ENCODE measurements around the gene RAMAC. TPM values are rescaled to one million over a fixed set of nuclear protein-coding genes. Genes with fewer than 3 reads are reported as not detected.

The RAMAC gene
- total and polyA plus RNA-seq, 10 of the 15 experiments (the other 5 are each of a cell fraction or from before 2014, with no cell fraction given), result 22.4 to 109 (median 41.7) TPM

DNA sequence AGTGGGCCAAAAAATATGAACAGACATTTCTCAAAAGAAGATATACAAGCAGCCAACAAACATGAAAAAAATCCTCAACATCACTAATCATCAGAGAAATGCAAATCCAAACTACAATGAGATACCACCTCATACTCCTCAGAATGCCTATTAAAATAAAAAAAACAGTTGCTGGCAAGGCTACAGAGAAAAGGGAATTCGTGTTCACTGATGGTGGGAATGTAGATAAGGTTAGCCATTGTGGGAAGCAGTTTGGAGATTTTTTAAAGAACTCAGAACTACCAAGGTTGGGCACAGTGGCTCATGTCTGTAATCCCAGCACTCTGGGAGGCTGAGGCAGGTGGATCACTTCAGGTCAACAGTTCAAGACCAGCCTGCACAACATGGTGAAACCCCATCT lies 53.2 kb downstream of the RAMAC start:
- BruUV-seq (replicated peaks), result no TSS peak
- H3K4me1 ChIP-seq (ENCODE audit: control insufficient read depth, insufficient read depth, low read length), result no peaks in the 10 kb centered on the region
- DNase-seq (ENCODE audit: low read depth, low spot score) (no peak), ATAC-seq (no peak), FAIRE-seq (no peak)
- peaks cover 6 to 20% of the 10 kb centered on the region in 2 experiments for H3K36me3 ChIP-seq (ENCODE audit: control insufficient read depth in 2 of 2, insufficient read depth in 2 of 2, low read length in 1 of 2)
- H3K9ac ChIP-seq (ENCODE audit: control insufficient read depth, insufficient read depth, low read length), result no peak overlapping the region
- H3K9me3 ChIP-seq (replicated peaks; ENCODE audit: control insufficient read depth, insufficient read depth, low read length), result peaks cover 5% of the 10 kb centered on the region; the same call in 2 of the 3 replicates
- SMC1A ChIA-PET (ENCODE audit: uncharacterized antibody, unreplicated experiment), result no interaction called here
- H4K20me1 ChIP-seq (ENCODE audit: control insufficient read depth, insufficient read depth), result no peaks in the 10 kb centered on the region
- H3K79me2 ChIP-seq (ENCODE audit: control insufficient read depth, insufficient read depth, low read length), result peaks cover 37% of the 10 kb centered on the region
- H3K4me2 ChIP-seq (ENCODE audit: control insufficient read depth, insufficient read depth), result no peak overlapping the region
- H3K27me3 ChIP-seq (replicated peaks in 1 of 2; ENCODE audit: control insufficient read depth in 2 of 2, insufficient read depth in 2 of 2, low read length in 1 of 2), result no peaks in the 10 kb centered on the region
- no peak overlapping the region for H3K27ac ChIP-seq (ENCODE audit: control insufficient read depth, insufficient read depth)
- POLR2A ChIA-PET, result no interaction called here
- intact Hi-C loops (cut with micrococcal nuclease; ENCODE audit: unreplicated experiment), result no loop called here
- H3K4me3 ChIP-seq, result no peak overlapping the region
- in situ Hi-C loops (cut with MboI), result no loop called here
- CTCF ChIA-PET, result no interaction called here
- 32% methylated on average over 1 of the region's 1 CpG for WGBS (ENCODE audit: insufficient coverage, insufficient replicate concordance, low lambda C conversion rate, missing lambda C conversion rate)
- H2AFZ ChIP-seq (ENCODE audit: control insufficient read depth, low read depth, low read length), result no peak overlapping the region
- TF ChIP-seq BRCA1 (IDR thresholded peaks at IDR 0.05; ENCODE audit: low read depth, low read length) (no peak), POLR2A (IDR thresholded peaks at IDR 0.05; ENCODE audit: low read depth, low read length) (no peak), EGR1 (IDR thresholded peaks at IDR 0.05; ENCODE audit: borderline replicate concordance in 1 of 2, low read depth in 2 of 2, low read length in 2 of 2) (no peak), RCOR1 (conservative IDR thresholded peaks at IDR 0.05; ENCODE audit: low read depth, low read length) (no peak)
- TF ChIP-seq, protein P1, sequence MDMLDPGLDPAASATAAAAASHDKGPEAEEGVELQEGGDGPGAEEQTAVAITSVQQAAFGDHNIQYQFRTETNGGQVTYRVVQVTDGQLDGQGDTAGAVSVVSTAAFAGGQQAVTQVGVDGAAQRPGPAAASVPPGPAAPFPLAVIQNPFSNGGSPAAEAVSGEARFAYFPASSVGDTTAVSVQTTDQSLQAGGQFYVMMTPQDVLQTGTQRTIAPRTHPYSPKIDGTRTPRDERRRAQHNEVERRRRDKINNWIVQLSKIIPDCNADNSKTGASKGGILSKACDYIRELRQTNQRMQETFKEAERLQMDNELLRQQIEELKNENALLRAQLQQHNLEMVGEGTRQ (IDR thresholded peaks at IDR 0.05; ENCODE audit: borderline replicate concordance, low read depth, low read length), result no peak
- TF ChIP-seq, protein P2, sequence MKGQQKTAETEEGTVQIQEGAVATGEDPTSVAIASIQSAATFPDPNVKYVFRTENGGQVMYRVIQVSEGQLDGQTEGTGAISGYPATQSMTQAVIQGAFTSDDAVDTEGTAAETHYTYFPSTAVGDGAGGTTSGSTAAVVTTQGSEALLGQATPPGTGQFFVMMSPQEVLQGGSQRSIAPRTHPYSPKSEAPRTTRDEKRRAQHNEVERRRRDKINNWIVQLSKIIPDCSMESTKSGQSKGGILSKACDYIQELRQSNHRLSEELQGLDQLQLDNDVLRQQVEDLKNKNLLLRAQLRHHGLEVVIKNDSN (IDR thresholded peaks at IDR 0.05; ENCODE audit: borderline replicate concordance, extremely low read length, insufficient read depth, low read depth, low read length), result no peak
- RAD21 ChIA-PET (ENCODE audit: unreplicated experiment), result interaction anchor here (0.9 kb wide), 1 partner anchor 24 kb away, joined by 3 read pairs; no protein-coding TSS in a partner anchor

Other genes starting within 250 kb of the RAMAC start
- under 0.01 TPM in 1 of 2 replicates, not detected in the other for gene FSD2, start 180.1 kb upstream of the RAMAC start, total RNA-seq (2014; rRNA removed)
- 0.05 and 0.13 TPM in 2 replicates for gene FSD2, start 180.1 kb upstream of the RAMAC start, total RNA-seq (2014; rRNA removed; fragmentation: Illumina TruSeq; extraction: Trizol)
- gene FSD2, start 180.1 kb upstream of the RAMAC start, total RNA-seq (2021), result not detected in 2 replicates
- gene FSD2, start 180.1 kb upstream of the RAMAC start, polyA plus RNA-seq (2011; rRNA removed), result 0.01 TPM in 2 replicates
- 0.07 and 0.78 TPM in 2 replicates for gene FSD2, start 180.1 kb upstream of the RAMAC start, polyA plus RNA-seq (2014; fragmentation: Illumina TruSeq; extraction: Trizol)
- gene FSD2, start 180.1 kb upstream of the RAMAC start, polyA plus RNA-seq (2014; fragmentation: Nextera tagmentation; extraction: Ambion mirVana), result under 1 TPM in 1 of 2 experiments, not detected in 1; 0.03 TPM
- gene FSD2, start 180.1 kb upstream of the RAMAC start, polyA plus RNA-seq (2014; rRNA removed), result 0.18 TPM in 1 of 2 replicates, not detected in the other
- under 1 TPM; 0.35 to 0.39 TPM for gene FSD2, start 180.1 kb upstream of the RAMAC start, polyA plus RNA-seq (2016; fragmentation: Nextera tagmentation; extraction: Ambion mirVana)
- gene WHAMM, start 176.6 kb upstream of the RAMAC start, total RNA-seq (2014; rRNA removed), result 2.3 and 3.1 TPM in 2 replicates
- gene WHAMM, start 176.6 kb upstream of the RAMAC start, total RNA-seq (2014; rRNA removed; fragmentation: Illumina TruSeq; extraction: Trizol), result 2.2 and 2.3 TPM in 2 replicates
- 2.9 and 4.2 TPM in 2 replicates for gene WHAMM, start 176.6 kb upstream of the RAMAC start, total RNA-seq (2021)
- gene WHAMM, start 176.6 kb upstream of the RAMAC start, polyA plus RNA-seq (2011; rRNA removed), result 6.5 and 6.7 TPM in 2 replicates
- 3.0 and 8.2 TPM in 2 replicates for gene WHAMM, start 176.6 kb upstream of the RAMAC start, polyA plus RNA-seq (2014; fragmentation: Illumina TruSeq; extraction: Trizol)
- 1 to 10 TPM; 1.7 to 1.8 TPM for gene WHAMM, start 176.6 kb upstream of the RAMAC start, polyA plus RNA-seq (2014; fragmentation: Nextera tagmentation; extraction: Ambion mirVana)
- gene WHAMM, start 176.6 kb upstream of the RAMAC start, polyA plus RNA-seq (2014; rRNA removed), result 3.0 and 3.3 TPM in 2 replicates
- gene WHAMM, start 176.6 kb upstream of the RAMAC start, polyA plus RNA-seq (2016; fragmentation: Nextera tagmentation; extraction: Ambion mirVana), result 1 to 10 TPM in 1 of 2 experiments, under 1 TPM in 1; 0.87 to 2.7 TPM
- gene HOMER2, start 33.5 kb upstream of the RAMAC start, total RNA-seq (2014; rRNA removed), result 0.65 and 5.0 TPM in 2 replicates
- gene HOMER2, start 33.5 kb upstream of the RAMAC start, total RNA-seq (2014; rRNA removed; fragmentation: Illumina TruSeq; extraction: Trizol), result 1.2 and 1.9 TPM in 2 replicates
- gene HOMER2, start 33.5 kb upstream of the RAMAC start, total RNA-seq (2021), result 1.7 and 2.3 TPM in 2 replicates
- gene HOMER2, start 33.5 kb upstream of the RAMAC start, polyA plus RNA-seq (2011; rRNA removed), result 3.2 and 3.7 TPM in 2 replicates
- 1.1 and 1.3 TPM in 2 replicates for gene HOMER2, start 33.5 kb upstream of the RAMAC start, polyA plus RNA-seq (2014; fragmentation: Illumina TruSeq; extraction: Trizol)
- 1 to 10 TPM; 1.0 to 1.4 TPM for gene HOMER2, start 33.5 kb upstream of the RAMAC start, polyA plus RNA-seq (2014; fragmentation: Nextera tagmentation; extraction: Ambion mirVana)
- gene HOMER2, start 33.5 kb upstream of the RAMAC start, polyA plus RNA-seq (2014; rRNA removed), result 0.60 and 0.93 TPM in 2 replicates
- 1 to 10 TPM; 2.5 to 2.6 TPM for gene HOMER2, start 33.5 kb upstream of the RAMAC start, polyA plus RNA-seq (2016; fragmentation: Nextera tagmentation; extraction: Ambion mirVana)
- gene C15orf40, start 25.4 kb downstream of the RAMAC start, total RNA-seq (2014; rRNA removed), result 20.7 and 26.5 TPM in 2 replicates
- 23.4 and 26.3 TPM in 2 replicates for gene C15orf40, start 25.4 kb downstream of the RAMAC start, total RNA-seq (2014; rRNA removed; fragmentation: Illumina TruSeq; extraction: Trizol)
- 20.7 and 21.3 TPM in 2 replicates for gene C15orf40, start 25.4 kb downstream of the RAMAC start, total RNA-seq (2021)
- gene C15orf40, start 25.4 kb downstream of the RAMAC start, polyA plus RNA-seq (2011; rRNA removed), result 24.1 and 32.5 TPM in 2 replicates
- gene C15orf40, start 25.4 kb downstream of the RAMAC start, polyA plus RNA-seq (2014; fragmentation: Illumina TruSeq; extraction: Trizol), result 9.8 and 25.8 TPM in 2 replicates
- gene C15orf40, start 25.4 kb downstream of the RAMAC start, polyA plus RNA-seq (2014; fragmentation: Nextera tagmentation; extraction: Ambion mirVana), result 10 to 100 TPM; 59.9 to 70.0 TPM
- gene C15orf40, start 25.4 kb downstream of the RAMAC start, polyA plus RNA-seq (2014; rRNA removed), result 31.2 and 44.0 TPM in 2 replicates
- 10 to 100 TPM; 59.1 to 64.3 TPM for gene C15orf40, start 25.4 kb downstream of the RAMAC start, polyA plus RNA-seq (2016; fragmentation: Nextera tagmentation; extraction: Ambion mirVana)
- gene BTBD1, start 81.0 kb downstream of the RAMAC start, total RNA-seq (2014; rRNA removed), result 90.4 and 92.4 TPM in 2 replicates
- 75.4 and 76.9 TPM in 2 replicates for gene BTBD1, start 81.0 kb downstream of the RAMAC start, total RNA-seq (2014; rRNA removed; fragmentation: Illumina TruSeq; extraction: Trizol)
- gene BTBD1, start 81.0 kb downstream of the RAMAC start, total RNA-seq (2021), result 62.0 and 70.8 TPM in 2 replicates
- gene BTBD1, start 81.0 kb downstream of the RAMAC start, polyA plus RNA-seq (2011; rRNA removed), result 89.6 and 133 TPM in 2 replicates
- 77.0 and 87.6 TPM in 2 replicates for gene BTBD1, start 81.0 kb downstream of the RAMAC start, polyA plus RNA-seq (2014; fragmentation: Illumina TruSeq; extraction: Trizol)
- 10 to 100 TPM; 17.5 to 38.9 TPM for gene BTBD1, start 81.0 kb downstream of the RAMAC start, polyA plus RNA-seq (2014; fragmentation: Nextera tagmentation; extraction: Ambion mirVana)
- 54.1 and 57.1 TPM in 2 replicates for gene BTBD1, start 81.0 kb downstream of the RAMAC start, polyA plus RNA-seq (2014; rRNA removed)
- 10 to 100 TPM; 73.0 to 73.1 TPM for gene BTBD1, start 81.0 kb downstream of the RAMAC start, polyA plus RNA-seq (2016; fragmentation: Nextera tagmentation; extraction: Ambion mirVana)
- gene TM6SF1, start 121.4 kb downstream of the RAMAC start, total RNA-seq (2014; rRNA removed), result 0.56 and 0.98 TPM in 2 replicates
- 0.92 and 1.2 TPM in 2 replicates for gene TM6SF1, start 121.4 kb downstream of the RAMAC start, total RNA-seq (2014; rRNA removed; fragmentation: Illumina TruSeq; extraction: Trizol)
- 1.1 and 1.2 TPM in 2 replicates for gene TM6SF1, start 121.4 kb downstream of the RAMAC start, total RNA-seq (2021)
- 1.1 and 1.3 TPM in 2 replicates for gene TM6SF1, start 121.4 kb downstream of the RAMAC start, polyA plus RNA-seq (2011; rRNA removed)
- 0.82 and 1.1 TPM in 2 replicates for gene TM6SF1, start 121.4 kb downstream of the RAMAC start, polyA plus RNA-seq (2014; fragmentation: Illumina TruSeq; extraction: Trizol)
- gene TM6SF1, start 121.4 kb downstream of the RAMAC start, polyA plus RNA-seq (2014; fragmentation: Nextera tagmentation; extraction: Ambion mirVana), result 1 to 10 TPM in 1 of 2 experiments, under 1 TPM in 1; 0.90 to 2.3 TPM
- 0.78 and 0.84 TPM in 2 replicates for gene TM6SF1, start 121.4 kb downstream of the RAMAC start, polyA plus RNA-seq (2014; rRNA removed)
- 1 to 10 TPM; 1.2 to 2.7 TPM for gene TM6SF1, start 121.4 kb downstream of the RAMAC start, polyA plus RNA-seq (2016; fragmentation: Nextera tagmentation; extraction: Ambion mirVana)
- 10.6 and 13.8 TPM in 2 replicates for gene HDGFL3, start 221.6 kb downstream of the RAMAC start, total RNA-seq (2014; rRNA removed)
- 40.6 and 42.2 TPM in 2 replicates for gene HDGFL3, start 221.6 kb downstream of the RAMAC start, total RNA-seq (2014; rRNA removed; fragmentation: Illumina TruSeq; extraction: Trizol)
- gene HDGFL3, start 221.6 kb downstream of the RAMAC start, total RNA-seq (2021), result 29.8 and 34.3 TPM in 2 replicates
- 31.6 and 54.1 TPM in 2 replicates for gene HDGFL3, start 221.6 kb downstream of the RAMAC start, polyA plus RNA-seq (2011; rRNA removed)
- gene HDGFL3, start 221.6 kb downstream of the RAMAC start, polyA plus RNA-seq (2014; fragmentation: Illumina TruSeq; extraction: Trizol), result 40.5 and 45.1 TPM in 2 replicates
- 1 to 10 TPM; 5.6 to 6.6 TPM for gene HDGFL3, start 221.6 kb downstream of the RAMAC start, polyA plus RNA-seq (2014; fragmentation: Nextera tagmentation; extraction: Ambion mirVana)
- 9.7 and 18.1 TPM in 2 replicates for gene HDGFL3, start 221.6 kb downstream of the RAMAC start, polyA plus RNA-seq (2014; rRNA removed)
- gene HDGFL3, start 221.6 kb downstream of the RAMAC start, polyA plus RNA-seq (2016; fragmentation: Nextera tagmentation; extraction: Ambion mirVana), result 10 to 100 TPM; 12.7 to 13.4 TPM